Erythroblast (primary cell): ENCODE results near the gene PACS2.

Experiments
- GATA1 ChIP-seq: IDR thresholded peaks from 2 replicates; pipeline ENCODE4 v1.6.1; 2011; ENCODE audit warnings: low read depth, mild to moderate bottlenecking, control low read depth, low read length, moderate library complexity
- POLR2A ChIP-seq: IDR thresholded peaks from 2 replicates; pipeline ENCODE4 v1.6.1; 2011; ENCODE audit warnings: mild to moderate bottlenecking, low read length

- TF ChIP-seq POLR2A (no peak), GATA1 (no peak)
These were observed 41.5 kb downstream of the PACS2 start for GRCh38 chr14:105355850-105356604.
